CD1c-positive myeloid dendritic cell (primary cell): ENCODE results near the gene KRT78.
A peak's percentile ranks its signal among the peaks of the same experiment; 100 is the strongest.
"Not testable (repeated sequence)": the region's sequence is repeated elsewhere in the genome, so short reads cannot be mapped to it uniquely, and the experiment has no call there.

Source experiments
- DNase-seq: peaks from one replicate; pipeline ENCODE4 v3.0.0-alpha.2; 2016; ENCODE audit errors: extremely low spot score

Gene KRT78

DNA sequence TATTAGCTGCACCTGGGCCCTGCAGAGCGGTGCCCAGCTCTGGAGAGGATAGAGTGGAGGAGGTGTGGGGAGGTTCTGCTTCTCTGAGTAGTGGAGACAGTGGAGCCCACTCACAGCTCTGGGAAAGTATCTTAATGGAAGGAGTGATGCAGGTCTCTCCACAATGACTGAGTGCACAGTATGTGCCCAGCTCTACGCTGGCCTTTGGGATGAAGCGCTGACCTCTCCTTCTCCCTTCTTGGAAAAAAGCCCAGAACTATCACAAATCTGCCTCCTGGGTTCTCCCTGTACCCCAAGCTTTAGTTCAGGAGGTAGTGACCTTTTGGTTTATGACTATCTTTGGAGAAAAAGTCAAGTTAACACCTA lies 52.4 kb downstream of the KRT78 start:
- no peak for DNase-seq

DNA sequence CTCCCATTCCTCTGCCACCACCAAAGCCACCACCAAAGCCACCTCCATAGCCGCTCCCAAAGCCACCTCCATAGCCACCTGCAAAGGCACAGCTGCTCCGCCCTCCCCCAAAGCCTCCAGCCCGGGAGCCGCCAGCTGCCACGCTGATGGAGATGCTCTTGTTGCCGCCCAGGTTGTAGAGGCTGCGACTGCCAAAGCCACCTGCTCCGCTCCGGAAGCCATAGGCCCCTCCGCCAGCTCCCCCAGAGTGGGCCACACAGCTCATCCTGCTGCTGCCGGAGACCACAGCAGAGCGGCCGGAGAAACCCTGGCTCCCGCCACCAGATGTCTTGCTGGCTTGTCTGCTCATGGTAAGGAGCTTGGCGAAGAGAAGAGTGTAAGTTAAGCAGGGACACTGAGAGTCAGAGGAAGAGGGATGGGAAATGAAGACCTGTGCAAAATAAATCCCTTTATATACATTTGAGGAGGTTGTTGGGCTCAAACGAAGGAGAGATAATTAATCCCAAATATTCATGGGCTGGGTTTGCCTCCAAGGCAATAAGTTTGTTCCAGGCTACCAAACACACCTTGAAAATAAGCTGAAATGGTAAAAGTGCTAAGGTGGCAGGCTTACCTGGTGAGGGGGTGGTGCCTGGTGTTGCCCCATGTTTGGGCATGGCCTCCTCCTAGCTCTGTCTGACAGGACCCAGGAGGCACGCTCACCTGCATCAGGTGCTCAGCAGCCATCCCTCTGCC lies 52.9 kb downstream of the KRT78 start, which contains the start of gene KRT3:
KRT3 (minus strand) TSS at position 424 of the 735 bp plus-strand sequence; CDS start at position 349, 75 bp downstream.
- DNase-seq = no peak

DNA sequence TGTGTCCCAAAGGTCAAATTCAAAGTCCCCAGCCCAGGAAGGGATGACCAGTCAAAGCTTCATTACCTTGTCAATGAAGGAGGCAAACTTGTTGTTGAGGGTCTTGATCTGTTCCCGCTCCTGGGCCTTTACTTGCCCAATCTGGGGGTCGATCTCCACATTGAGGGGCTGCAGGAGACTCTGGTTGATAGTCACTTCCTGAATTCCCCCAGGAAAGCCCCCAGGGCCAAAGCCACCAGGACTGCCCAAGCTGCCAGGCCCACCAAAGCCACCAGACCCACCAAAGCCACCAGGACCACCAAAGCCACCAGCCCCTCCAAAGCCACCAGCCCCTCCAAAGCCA lies 53.5 kb downstream of the KRT78 start:
- DNase-seq = not testable (repeated sequence)

DNA sequence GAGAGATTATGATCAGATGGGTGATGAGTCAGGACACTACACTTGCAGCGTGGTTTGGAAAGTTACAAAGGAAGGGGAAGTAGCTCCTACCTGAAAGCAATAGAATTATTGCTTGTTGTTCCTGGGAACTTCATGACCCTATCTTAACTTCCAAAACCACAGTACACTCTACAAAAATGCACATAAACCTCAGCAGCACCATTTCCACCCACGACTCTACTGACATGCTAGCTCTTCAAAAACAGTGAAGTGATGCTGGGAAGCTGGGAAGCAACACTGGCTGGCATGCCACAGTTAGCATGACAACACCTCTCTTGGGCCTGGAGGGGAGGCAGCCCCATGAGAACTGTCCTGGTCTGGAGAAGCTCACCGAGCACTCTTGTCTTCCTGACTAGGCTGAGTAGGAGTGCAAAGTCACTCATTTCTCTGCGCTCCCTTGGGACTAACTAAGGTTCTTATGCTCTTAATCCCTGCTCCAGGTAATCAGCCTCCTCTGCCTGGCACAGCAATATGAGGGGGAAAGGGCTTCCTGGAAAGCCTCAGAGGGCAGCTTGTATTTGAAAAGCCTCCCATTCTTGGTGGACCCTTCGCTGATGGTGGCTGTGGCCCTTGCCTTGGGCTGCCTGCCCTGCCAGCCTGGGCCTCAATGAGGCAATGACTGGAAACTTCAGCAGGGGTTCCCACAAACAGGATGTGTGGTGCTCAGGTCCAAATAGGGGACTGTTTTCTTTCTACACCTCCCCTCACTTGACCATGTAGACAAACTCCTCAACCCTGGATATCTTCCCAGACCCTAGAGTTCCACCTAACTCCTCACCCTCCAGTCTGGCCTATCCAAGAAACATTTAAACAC lies 54.1 kb downstream of the KRT78 start:
- DNase-seq = peak; percentile 35

DNA sequence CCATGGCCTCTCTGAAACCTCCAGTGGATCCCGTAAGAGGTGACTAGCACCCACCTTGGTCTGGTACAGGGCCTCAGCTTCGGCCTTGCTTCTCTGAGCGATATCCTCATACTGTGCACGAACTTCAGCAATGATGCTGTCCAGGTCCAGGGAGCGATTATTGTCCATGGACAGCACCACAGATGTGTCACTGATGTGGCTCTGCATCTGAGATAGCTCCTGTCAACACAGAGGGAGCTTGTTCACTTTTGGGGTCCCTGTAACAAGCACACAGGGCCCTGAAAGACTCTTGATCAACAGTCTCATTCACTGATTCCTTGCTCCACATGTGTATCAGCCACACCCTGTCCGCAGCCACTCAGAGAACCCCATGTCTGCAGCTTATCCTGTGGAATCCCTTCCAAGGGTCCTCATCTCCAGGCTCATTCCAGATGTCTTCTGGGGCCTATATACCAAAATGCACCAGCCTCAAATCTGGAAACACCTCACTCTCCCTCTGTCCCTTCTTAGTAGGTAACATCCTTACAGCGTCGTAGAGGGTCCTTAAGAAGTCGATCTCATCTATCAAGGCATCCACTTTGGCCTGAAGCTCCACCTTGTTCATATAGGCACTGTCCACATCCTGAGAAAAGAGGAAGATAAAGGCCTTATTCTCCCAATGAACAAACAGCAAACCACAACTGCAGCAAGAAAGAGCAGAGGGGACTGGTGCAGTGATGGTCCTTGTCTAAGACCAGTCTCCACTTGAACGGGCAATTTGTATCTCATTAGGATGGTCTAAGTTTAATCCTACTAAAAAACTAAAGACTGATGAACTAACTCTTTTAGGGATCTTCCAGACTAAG lies 56.4 kb downstream of the KRT78 start:
- no peak for DNase-seq

DNA sequence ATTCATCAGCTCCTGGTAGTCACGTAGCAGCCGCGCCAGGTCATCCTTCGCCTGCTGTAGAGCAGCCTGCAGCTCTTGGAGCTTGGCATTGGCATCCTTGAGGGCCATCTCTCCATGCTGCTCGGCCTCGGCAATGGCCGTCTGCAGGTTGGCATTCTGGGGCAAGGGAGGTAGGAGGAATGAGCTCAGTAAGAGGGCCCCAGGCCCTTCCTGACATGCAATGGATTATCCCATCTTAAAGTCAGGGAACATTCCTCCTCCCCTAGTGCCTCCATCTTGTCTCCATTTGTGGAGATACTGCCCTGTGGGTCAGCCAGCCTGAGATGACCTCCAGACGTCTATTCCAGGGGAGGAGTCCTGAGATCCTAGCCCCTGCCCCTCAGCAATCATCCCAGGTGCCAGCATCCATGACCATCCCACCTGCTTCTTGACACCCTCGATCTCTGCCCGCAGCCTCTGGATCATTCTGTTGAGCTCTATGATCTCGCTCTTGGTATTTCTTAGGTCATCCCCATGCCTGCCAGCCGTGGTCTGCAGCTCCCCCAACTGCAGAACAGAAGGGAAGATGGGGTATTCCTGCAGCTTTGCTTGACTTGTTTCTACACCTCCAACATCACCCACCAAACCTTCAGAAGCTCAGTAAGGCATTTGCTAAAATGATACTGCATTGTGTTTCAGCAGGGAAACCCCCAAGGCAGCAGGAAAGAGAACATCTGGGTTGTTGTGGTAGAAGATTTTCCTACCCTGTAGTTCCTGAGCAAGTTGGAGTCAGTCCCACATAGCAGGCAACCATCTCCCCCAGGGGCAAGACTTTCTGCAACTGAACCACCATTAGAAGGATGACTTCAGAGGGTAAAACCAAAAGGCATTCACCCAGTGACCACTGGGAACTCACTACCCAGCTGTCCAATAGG lies 57.3 kb downstream of the KRT78 start:
- DNase-seq = no peak

DNA sequence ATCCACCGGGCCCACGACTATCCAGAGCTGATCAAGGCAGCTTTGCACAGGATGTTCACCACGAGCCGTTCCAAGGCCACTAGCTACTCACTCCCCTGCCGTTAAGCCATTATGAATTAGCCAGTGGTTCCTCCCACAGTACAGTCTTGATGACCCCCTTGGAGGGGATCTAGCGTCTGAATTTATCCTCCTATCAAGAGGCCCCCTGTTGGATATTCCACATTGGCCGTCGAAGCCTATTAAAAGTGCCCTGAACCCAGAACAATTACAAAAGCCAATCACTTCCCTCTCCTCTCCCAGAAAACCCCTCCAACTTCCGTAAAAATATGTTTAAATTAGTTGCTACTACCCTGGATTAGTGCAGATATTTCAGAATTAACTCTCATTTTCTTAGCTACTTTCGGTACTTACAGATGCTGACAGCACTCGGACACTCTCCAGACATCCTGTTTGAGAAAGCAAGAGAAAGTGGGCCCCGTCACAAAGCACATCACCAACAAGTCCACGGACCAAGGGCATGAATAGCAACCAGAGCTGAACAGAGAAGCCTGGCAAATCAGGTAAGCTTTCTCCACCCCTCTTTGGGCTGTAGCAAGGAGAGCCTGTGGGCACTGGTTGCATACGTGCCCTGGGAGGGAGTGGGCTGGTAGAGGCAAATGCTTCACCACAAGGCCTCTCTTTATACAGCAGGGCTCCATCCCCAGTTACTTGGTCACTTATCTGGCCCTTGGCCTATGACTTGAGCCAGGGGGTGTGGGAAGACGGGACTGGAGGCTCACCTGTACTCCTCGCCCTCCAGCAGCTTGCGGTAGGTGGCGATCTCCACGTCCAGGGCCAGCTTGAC lies 58.1 kb downstream of the KRT78 start:
- DNase-seq = no peak

DNA sequence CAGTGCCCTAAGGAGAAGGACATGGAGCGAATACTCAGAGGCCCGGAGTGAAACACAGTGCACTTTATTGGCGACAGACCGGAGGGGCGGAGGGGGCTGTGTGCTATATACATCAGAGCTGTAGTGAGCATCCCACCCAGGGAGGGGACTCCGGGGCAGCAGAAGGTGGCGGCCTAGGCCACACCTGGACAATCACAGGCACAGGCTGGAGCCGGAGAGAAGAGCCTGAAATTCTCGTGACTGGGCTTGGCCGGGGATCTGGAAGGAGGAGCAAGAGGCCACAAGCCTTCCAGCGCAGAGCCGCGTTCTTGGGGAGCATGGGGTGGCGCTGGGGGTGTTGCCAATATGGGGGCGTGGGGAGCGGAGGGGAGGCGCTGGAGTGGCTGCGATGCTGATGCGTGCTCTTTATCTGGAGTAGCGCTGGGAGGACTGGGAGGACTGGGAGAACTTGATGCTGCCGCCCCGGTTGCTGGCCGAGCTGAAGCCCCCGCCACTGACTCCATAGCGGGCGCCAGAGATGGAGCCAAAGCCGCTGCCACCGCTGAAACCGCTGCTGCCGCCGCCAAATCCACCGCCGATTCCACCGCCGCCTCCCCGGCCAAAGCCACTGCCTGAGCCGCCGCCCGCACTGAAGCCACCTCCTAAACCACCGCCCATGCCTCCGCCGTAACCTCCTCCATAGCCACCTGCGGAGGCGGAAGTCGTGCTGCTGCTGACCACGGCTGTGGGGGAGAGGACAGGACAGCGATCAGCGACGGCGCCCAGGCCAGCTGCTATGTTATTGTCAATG lies 59.0 kb downstream of the KRT78 start:
- DNase-seq = no peak

DNA sequence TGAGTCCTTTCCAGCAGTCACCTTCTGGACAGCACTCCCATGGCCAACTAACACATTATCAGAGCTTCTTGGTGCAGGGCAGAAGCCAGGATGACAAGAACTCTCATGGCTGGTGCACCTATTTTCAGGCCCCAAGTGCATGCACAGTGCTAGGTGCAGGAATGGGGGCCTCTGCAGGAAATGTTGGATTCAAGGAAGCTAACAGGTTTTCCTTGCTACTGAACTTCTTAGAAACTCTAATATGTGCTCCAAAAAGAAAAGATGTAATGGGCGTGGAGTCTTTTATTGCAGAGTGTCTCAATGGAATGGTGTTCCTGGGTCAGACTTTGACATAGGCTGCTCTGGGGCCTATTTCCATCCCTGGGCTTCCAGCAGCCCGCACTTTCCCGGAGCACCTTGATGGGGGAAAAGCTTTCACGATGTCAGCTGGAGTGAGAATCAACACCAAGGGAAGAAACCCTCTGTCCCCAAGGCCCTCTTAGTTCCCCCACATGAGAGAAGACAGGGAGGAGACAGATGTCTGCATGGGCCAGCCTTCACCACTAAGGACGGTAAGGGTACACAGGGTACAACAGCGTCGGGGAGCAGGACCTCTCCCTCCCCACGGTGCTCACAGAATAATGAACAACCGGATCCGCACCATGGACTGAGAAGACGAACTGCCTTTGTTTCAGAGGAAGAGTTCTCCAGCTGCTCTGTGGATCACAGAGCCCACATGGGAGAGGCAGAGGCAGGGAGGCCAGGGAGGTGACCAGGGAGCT lies 59.7 kb downstream of the KRT78 start:
- DNase-seq = no peak

DNA sequence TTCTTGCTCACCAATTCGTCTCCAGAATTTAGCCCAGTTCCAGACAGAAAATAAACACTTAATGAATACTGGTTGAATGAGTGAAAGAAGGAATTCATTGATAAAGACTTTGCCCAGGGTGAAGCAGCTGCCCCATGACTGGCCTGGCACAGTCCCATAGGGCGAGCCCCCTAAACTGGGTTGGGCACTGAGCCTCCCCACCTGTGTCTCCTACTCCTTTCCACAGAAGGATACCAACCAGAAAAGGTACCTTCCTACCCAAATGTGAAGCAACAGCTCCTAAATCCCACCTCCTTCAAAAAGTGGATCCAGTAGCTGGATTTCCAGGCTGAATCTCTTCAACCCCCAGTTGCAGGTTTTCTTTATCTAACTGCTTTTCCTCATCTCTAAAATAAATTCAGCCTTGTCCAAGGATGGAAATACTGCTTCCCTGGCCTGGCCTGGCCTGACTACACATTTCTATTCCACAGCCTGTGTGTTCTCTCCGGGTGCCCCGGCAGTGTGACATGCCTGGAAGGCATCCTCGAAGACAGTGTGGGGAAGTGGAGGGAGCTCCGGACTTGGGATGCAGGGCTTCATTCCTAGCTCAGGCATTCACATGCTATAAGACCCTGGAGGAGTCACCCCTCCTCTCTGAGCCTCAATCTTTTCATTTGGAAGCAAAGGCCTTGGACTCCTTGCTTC lies 60.5 kb downstream of the KRT78 start:
- no peak for DNase-seq
